IPS-18c (cell line): ENCODE measurements around the gene C6orf120.
"Not testable (repeated sequence)": the region's sequence is repeated elsewhere in the genome, so short reads cannot be mapped to it uniquely, and the experiment has no call there.

Source experiments
- H3K4me3 ChIP-seq: 2 replicates; pipeline ENCODE4 v1.7.0; 2013; ENCODE audit warnings: low read depth, mild to moderate bottlenecking, low read length, moderate library complexity; ENCODE audit not compliant: insufficient read depth
- H3K9me3 ChIP-seq: one replicate; pipeline ENCODE4 v1.6.1; 2013; ENCODE audit warnings: mild to moderate bottlenecking, low read length, moderate library complexity; ENCODE audit not compliant: control insufficient read depth, insufficient read depth

Gene C6orf120

GRCh38 chr6:169669889-169670288, 32.0 kb upstream of the C6orf120 start:
- Histone ChIP-seq H3K4me3 (no peak overlapping the region), H3K9me3 (no peaks in the 10 kb centered on the region)

DNA sequence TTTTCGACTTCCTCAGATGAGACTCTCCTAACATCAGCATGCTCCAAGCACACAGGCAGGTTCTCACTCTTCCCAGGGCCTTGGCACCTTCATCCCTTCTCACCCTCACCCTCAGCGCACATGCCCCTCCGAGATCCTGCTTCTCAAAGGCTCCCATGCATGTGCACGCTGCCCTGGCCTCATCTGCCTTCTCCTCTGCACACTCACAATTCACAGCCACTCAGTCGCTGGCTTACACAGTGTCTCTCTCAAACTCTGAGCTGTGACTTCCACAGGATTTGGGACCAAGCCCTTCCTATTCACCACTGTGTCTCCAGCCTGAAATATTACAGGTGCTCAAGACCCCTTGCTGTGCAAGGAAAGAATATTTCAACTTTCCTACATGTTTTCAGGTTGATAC, 30.4 kb upstream of the C6orf120 start:
- no peak overlapping the region for H3K4me3 ChIP-seq
- H3K9me3 ChIP-seq = no peaks in the 10 kb centered on the region

DNA sequence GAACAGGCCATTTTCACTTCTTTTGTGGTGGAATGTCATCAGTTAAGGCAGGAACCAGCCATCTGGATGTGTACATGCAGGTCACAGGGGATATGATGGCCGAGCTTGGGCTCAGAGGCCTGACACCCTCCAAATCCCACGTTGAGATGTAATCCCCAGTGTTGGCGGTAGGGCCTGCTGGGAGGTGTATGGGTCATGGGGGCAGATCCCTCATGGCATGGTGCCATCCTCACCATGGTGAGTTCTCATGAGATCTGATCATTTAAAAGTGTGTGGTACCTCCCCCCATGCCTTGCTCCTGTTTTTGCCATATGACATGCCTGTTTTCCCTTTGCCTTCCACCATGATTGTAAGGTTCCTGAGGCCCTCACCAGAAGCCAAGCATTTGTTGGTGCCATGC, 26.9 kb upstream of the C6orf120 start:
- Histone ChIP-seq H3K9me3 (peaks cover 2% of the 10 kb centered on the region), H3K4me3 (no peak overlapping the region)

GRCh38 chr6:169677096-169677495, 24.8 kb upstream of the C6orf120 start:
- H3K9me3 ChIP-seq = peaks cover 2% of the 10 kb centered on the region
- H3K4me3 ChIP-seq = no peak overlapping the region

GRCh38 chr6:169678342-169678741, 23.6 kb upstream of the C6orf120 start:
- Histone ChIP-seq H3K9me3 (peaks cover 2% of the 10 kb centered on the region), H3K4me3 (no peak overlapping the region)

DNA sequence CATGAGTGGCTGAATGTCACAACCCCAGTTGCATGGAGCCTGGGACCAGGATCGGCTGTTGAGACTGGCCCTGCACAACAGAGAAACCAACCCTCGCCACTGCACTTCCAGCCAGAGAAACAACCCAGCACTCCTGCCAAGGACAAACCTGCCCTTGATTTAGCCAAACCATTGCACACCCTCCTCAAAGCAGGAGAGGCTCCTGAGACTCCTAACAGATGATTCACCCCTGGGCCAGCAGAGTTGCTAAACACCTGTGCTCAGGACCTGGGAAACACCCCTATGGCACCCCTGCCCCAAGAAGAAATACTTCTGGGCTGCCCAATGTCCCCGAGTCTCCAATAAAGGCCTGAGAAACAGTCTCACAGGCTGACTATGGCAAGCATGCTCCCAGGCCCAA, 17.9 kb upstream of the C6orf120 start:
- no peaks in the 10 kb centered on the region for H3K9me3 ChIP-seq

DNA sequence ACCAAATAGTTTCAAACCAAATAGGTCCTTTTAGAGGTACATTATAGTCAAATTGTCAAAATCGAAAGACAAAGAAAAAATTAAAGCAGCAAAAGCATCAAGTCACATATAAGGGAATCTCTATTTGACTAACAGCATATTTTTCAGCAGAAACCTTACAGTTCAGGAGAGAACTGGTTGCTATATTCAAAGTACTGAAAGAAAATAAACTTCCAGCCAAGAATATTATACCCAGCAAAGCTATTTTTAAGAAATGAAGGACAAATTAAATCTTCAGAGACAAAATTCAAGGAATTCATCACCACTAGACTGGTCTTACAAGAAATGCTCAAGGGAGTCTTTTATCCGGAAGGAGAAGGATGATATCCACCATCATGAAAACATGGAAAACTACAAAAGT, 16.1 kb upstream of the C6orf120 start:
- H3K9me3 ChIP-seq = no peaks in the 10 kb centered on the region

More for the DNA sequence above, 17.9 kb upstream of the C6orf120 start:
- H3K4me3 ChIP-seq = no peak overlapping the region

DNA sequence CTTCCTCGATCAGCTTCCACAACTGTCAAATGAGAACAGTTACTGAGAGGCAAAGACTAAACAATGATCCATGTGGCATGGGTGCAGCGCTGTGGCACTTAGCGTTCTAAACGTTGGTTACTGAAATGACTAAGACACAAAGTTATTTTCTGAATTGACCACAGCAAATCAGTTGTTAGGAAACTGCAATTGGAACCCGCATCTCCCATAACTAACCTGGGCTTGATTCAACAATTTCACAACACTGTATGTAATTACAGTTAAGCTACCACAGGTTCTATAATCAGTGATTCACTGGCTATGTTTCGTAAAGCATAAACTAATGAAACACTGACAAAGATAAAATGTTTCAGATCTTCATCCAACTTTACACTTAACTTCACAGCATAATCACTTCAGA, 12.6 kb upstream of the C6orf120 start:
- no peaks in the 10 kb centered on the region for H3K9me3 ChIP-seq

More for the DNA sequence above, 16.1 kb upstream of the C6orf120 start:
- H3K4me3 ChIP-seq = no peak overlapping the region

DNA sequence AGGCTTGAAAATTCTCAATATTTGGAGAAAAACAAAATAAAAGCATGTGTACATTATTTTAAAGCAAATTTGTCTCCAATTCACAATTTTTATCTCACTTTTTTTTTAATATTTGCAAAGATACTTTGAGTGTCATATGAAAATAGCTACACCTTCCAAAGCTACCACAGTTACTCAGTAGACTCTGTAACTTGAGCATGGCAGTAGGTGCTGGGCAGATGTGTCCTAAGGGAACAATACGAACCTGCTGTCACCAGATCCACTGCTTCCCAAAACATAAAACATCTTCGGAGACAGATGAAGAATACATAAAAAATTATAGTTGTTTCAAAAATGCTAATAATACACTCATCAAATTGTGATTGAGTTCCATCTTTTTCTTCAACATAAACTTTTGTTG, 10.7 kb upstream of the C6orf120 start:
- Histone ChIP-seq H3K9me3 (no peaks in the 10 kb centered on the region), H3K4me3 (no peak overlapping the region)

More for the DNA sequence above, 12.6 kb upstream of the C6orf120 start:
- no peak overlapping the region for H3K4me3 ChIP-seq

GRCh38 chr6:169692516-169692915, 9.4 kb upstream of the C6orf120 start:
- Histone ChIP-seq H3K4me3 (no peak overlapping the region), H3K9me3 (no peaks in the 10 kb centered on the region)

DNA sequence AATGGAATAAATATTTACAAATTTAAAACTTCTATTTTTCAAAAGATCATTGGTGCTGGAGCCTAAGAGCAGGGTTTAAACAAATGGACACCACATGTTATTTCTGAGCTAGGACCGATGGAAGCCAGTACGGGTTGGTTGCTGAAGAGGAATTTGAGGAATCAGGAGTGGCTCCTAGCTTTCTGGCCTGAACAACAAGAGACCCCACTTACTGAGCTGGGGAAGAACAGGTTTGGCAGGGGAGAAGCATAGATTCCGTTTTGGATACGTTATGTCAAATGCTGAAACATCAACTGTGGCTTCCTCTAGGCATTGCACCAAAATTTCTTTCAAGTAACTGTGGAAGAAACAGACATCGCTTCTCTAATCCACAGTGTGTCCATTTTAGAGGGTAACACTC, 6.8 kb upstream of the C6orf120 start:
- no peak overlapping the region for H3K4me3 ChIP-seq
- no peaks in the 10 kb centered on the region for H3K9me3 ChIP-seq

GRCh38 chr6:169697115-169697514, 4.8 kb upstream of the C6orf120 start:
- H3K4me3 ChIP-seq, H3K9me3 ChIP-seq: not testable (repeated sequence)

GRCh38 chr6:169700296-169700695, 1.6 kb upstream of the C6orf120 start:
- no peaks in the 10 kb centered on the region for H3K9me3 ChIP-seq
- H3K4me3 ChIP-seq = no peak overlapping the region

GRCh38 chr6:169701311-169701953, 494 bp upstream of the C6orf120 start:
- Histone ChIP-seq H3K4me3 (peak overlapping the region; percentile 97), H3K9me3 (no peaks in the 10 kb centered on the region)

- Histone ChIP-seq H3K4me3 (peak overlapping the region; percentile 97), H3K9me3 (no peaks in the 10 kb centered on the region)
These were observed 917 bp downstream of the C6orf120 start for GRCh38 chr6:169702840-169703246.

- Histone ChIP-seq H3K4me3 (no peak overlapping the region), H3K9me3 (no peaks in the 10 kb centered on the region)
These were observed 5.8 kb downstream of the C6orf120 start for GRCh38 chr6:169707772-169708171.

DNA sequence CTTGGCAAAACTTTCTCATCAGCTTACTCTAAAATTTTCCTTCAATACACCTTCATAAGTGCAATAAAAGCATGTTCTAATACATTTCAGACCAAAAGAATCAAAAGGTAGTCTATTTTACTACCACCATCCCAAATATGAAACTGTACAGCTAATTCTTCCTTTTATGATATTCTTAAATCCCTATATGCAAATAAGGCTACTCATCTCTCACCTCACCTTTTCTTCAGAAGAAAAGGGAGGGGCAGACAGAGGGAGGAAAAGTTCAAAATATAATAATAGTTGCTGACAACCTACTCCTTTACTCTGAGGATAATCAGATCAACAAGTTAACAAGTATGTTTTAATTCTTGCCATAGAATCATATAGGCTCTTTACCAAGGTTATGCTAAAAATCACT, 7.4 kb downstream of the C6orf120 start:
- H3K9me3 ChIP-seq = no peaks in the 10 kb centered on the region
- H3K4me3 ChIP-seq = no peak overlapping the region

- Histone ChIP-seq H3K4me3 (no peak overlapping the region), H3K9me3 (no peaks in the 10 kb centered on the region)
These were observed 8.1 kb downstream of the C6orf120 start for GRCh38 chr6:169710009-169710408.

DNA sequence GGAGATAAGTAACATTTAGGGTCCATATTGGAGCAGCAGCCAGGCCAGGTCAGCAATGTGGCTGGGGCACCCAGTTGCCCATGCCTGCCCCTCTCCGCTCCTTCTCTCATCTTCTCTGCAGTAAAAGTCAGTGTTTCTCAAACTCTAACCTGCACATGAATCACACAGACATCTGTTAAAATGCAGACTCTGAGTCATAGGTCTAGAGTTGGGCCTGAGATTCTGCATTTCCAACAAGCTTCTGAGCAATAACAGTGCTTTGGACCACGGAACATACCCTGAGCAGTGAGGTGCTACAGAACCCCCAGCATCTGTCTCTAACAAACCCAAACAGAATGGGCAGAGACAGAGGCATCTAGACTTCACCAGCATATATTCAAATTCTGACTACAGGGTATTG, 12.3 kb downstream of the C6orf120 start:
- Histone ChIP-seq H3K4me3 (no peak overlapping the region), H3K9me3 (no peaks in the 10 kb centered on the region)
